ENCODE data around the gene EVPL. TPM values are rescaled to one million over a fixed set of nuclear protein-coding genes. Genes with fewer than 3 reads are reported as not detected.
"Not testable (repeated sequence)": the region's sequence is repeated elsewhere in the genome, so short reads cannot be mapped to it uniquely, and the experiment has no call there.

EVPL gene
- total RNA-seq, 1 donor from 2014 or later: not detected

GRCh38 chr17:76065775-76066174 lies 38.7 kb upstream of the EVPL start:
- Histone ChIP-seq H3K4me3 (ENCODE audit: insufficient read depth, low read depth, low read length) (no peak overlapping the region), H3K27me3 (ENCODE audit: insufficient read depth, low read length) (no peaks in the 10 kb centered on the region), H4K20me1 (ENCODE audit: insufficient read depth, low read length) (peaks cover 56% of the 10 kb centered on the region), H3K79me2 (ENCODE audit: insufficient read depth, low read length) (peaks cover 42% of the 10 kb centered on the region), H3K4me2 (ENCODE audit: low read length) (no peak overlapping the region), H3K9me3 (ENCODE audit: insufficient read depth, low read depth, low read length) (no peaks in the 10 kb centered on the region), H3K9ac (ENCODE audit: low read length) (no peak overlapping the region), H3K36me3 (ENCODE audit: insufficient read depth, low read length) (peaks cover 40% of the 10 kb centered on the region), H3K27ac (ENCODE audit: low read depth, low read length) (no peak overlapping the region), H2AFZ (ENCODE audit: low read depth, low read length) (no peak overlapping the region), H3K4me1 (ENCODE audit: insufficient read depth, low read length) (peaks cover 2% of the 10 kb centered on the region)
- H3K36me3 Mint-ChIP-seq (ENCODE audit: low read depth, unreplicated experiment): peaks cover 12% of the 10 kb centered on the region
- DNase-seq (ENCODE audit: low read depth) (no peak), FAIRE-seq (no peak)
- no peak overlapping the region for H3K4me3 Mint-ChIP-seq (ENCODE audit: unreplicated experiment)
- no peaks in the 10 kb centered on the region for H3K9me3 Mint-ChIP-seq (ENCODE audit: unreplicated experiment)
- H3K27ac Mint-ChIP-seq (ENCODE audit: unreplicated experiment): no peak overlapping the region
- H3K27me3 Mint-ChIP-seq (ENCODE audit: low read depth, unreplicated experiment): no peaks in the 10 kb centered on the region
- no peak for TF ChIP-seq EZH2 (IDR thresholded peaks at IDR 0.05; ENCODE audit: insufficient read depth, low read length)
- TF ChIP-seq, protein P1, sequence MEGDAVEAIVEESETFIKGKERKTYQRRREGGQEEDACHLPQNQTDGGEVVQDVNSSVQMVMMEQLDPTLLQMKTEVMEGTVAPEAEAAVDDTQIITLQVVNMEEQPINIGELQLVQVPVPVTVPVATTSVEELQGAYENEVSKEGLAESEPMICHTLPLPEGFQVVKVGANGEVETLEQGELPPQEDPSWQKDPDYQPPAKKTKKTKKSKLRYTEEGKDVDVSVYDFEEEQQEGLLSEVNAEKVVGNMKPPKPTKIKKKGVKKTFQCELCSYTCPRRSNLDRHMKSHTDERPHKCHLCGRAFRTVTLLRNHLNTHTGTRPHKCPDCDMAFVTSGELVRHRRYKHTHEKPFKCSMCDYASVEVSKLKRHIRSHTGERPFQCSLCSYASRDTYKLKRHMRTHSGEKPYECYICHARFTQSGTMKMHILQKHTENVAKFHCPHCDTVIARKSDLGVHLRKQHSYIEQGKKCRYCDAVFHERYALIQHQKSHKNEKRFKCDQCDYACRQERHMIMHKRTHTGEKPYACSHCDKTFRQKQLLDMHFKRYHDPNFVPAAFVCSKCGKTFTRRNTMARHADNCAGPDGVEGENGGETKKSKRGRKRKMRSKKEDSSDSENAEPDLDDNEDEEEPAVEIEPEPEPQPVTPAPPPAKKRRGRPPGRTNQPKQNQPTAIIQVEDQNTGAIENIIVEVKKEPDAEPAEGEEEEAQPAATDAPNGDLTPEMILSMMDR (IDR thresholded peaks at IDR 0.05; ENCODE audit: insufficient read depth, low read depth, low read length): no peak
- peaks cover 1% of the 10 kb centered on the region for H3K4me1 Mint-ChIP-seq (ENCODE audit: low read depth, unreplicated experiment)

DNA sequence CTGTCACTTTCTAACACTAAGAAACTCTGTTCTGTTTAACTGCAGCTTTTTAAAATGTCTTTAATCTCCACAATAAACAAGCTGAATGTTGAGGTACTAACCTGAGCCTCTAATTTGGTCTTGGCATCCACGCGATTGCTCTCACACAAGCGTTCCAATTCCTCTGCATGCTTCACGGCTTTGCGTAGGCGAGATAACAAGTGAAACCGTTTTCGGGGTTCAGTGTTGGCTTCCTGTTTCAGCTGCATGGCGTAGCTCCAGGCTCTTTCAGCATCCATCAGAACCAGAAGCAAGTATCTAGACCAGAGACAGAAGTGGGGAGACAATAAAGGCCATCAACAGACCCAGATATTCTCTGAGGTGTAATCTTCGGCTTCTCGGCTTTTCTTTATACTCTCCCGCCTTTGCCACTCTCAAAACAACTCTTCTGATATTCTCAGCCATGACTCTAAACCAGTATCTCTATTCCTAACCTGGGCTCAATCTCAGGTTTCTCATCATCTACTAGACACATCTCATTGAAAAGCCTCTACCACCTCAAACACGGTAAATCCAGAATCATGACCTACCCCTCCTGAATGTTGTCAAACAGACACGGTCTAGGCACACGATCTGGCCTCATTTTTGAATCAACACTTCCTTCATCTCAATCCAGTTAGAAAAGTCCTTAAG lies 36.9 kb upstream of the EVPL start:
- Histone ChIP-seq H3K9ac (ENCODE audit: low read length) (no peak overlapping the region), H4K20me1 (ENCODE audit: insufficient read depth, low read length) (peaks cover 48% of the 10 kb centered on the region), H3K4me3 (ENCODE audit: insufficient read depth, low read depth, low read length) (no peak overlapping the region), H3K36me3 (ENCODE audit: insufficient read depth, low read length) (peaks cover 52% of the 10 kb centered on the region), H3K4me2 (ENCODE audit: low read length) (no peak overlapping the region), H2AFZ (ENCODE audit: low read depth, low read length) (no peak overlapping the region), H3K27ac (ENCODE audit: low read depth, low read length) (no peak overlapping the region), H3K79me2 (ENCODE audit: insufficient read depth, low read length) (peaks cover 25% of the 10 kb centered on the region), H3K4me1 (ENCODE audit: insufficient read depth, low read length) (no peaks in the 10 kb centered on the region), H3K27me3 (ENCODE audit: insufficient read depth, low read length) (no peaks in the 10 kb centered on the region), H3K9me3 (ENCODE audit: insufficient read depth, low read depth, low read length) (no peaks in the 10 kb centered on the region)
- FAIRE-seq (no peak), DNase-seq (ENCODE audit: low read depth) (no peak)
- no peaks in the 10 kb centered on the region for H3K27me3 Mint-ChIP-seq (ENCODE audit: low read depth, unreplicated experiment)
- H3K27ac Mint-ChIP-seq (ENCODE audit: unreplicated experiment): no peak overlapping the region
- H3K9me3 Mint-ChIP-seq (ENCODE audit: unreplicated experiment): no peaks in the 10 kb centered on the region
- H3K4me3 Mint-ChIP-seq (ENCODE audit: unreplicated experiment): no peak overlapping the region
- H3K36me3 Mint-ChIP-seq (ENCODE audit: low read depth, unreplicated experiment): peaks cover 17% of the 10 kb centered on the region
- no peaks in the 10 kb centered on the region for H3K4me1 Mint-ChIP-seq (ENCODE audit: low read depth, unreplicated experiment)
- no peak for TF ChIP-seq EZH2 (IDR thresholded peaks at IDR 0.05; ENCODE audit: insufficient read depth, low read length)
- TF ChIP-seq, protein P1 (IDR thresholded peaks at IDR 0.05; ENCODE audit: insufficient read depth, low read depth, low read length): no peak

DNA sequence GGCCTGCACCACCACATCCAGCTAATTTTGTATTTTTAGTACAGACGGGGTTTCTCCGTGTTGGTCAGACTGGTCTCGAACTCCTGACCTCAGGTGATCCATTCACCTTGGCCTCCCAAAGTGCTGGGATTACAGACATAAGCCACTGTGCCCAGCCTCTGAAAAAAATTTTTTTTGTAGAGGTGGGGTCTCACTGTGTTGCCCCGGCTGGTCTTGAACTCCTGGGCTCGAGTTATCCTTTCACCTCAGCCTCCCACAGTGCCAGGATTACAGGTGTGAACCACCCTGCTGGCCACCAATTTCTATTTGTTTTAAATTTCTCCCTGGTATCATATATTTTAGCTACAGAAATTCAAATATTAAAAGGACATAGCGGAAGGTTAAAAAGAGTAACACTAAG lies 31.2 kb upstream of the EVPL start:
- not testable (repeated sequence) for FAIRE-seq; H3K9ac ChIP-seq (ENCODE audit: low read length); H2AFZ ChIP-seq (ENCODE audit: low read depth, low read length); H3K4me2 ChIP-seq (ENCODE audit: low read length); H3K79me2 ChIP-seq (ENCODE audit: insufficient read depth, low read length); H3K4me1 Mint-ChIP-seq (ENCODE audit: low read depth, unreplicated experiment); H3K27me3 Mint-ChIP-seq (ENCODE audit: low read depth, unreplicated experiment); H3K9me3 ChIP-seq (ENCODE audit: insufficient read depth, low read depth, low read length); H3K27me3 ChIP-seq (ENCODE audit: insufficient read depth, low read length); DNase-seq (ENCODE audit: low read depth); H3K4me3 Mint-ChIP-seq (ENCODE audit: unreplicated experiment); H3K27ac Mint-ChIP-seq (ENCODE audit: unreplicated experiment); H3K9me3 Mint-ChIP-seq (ENCODE audit: unreplicated experiment); H3K4me3 ChIP-seq (ENCODE audit: insufficient read depth, low read depth, low read length); H3K27ac ChIP-seq (ENCODE audit: low read depth, low read length)
- peaks cover 45% of the 10 kb centered on the region for H3K36me3 ChIP-seq (ENCODE audit: insufficient read depth, low read length)
- H4K20me1 ChIP-seq (ENCODE audit: insufficient read depth, low read length): peaks cover 26% of the 10 kb centered on the region
- peaks cover 12% of the 10 kb centered on the region for H3K4me1 ChIP-seq (ENCODE audit: insufficient read depth, low read length)
- H3K36me3 Mint-ChIP-seq (ENCODE audit: low read depth, unreplicated experiment): peaks cover 27% of the 10 kb centered on the region

Data from astrocyte (in vitro differentiated cells and primary cell).